COLO829 (cell line): Measurements from ENCODE around the gene ACTC1.

Experiments
- DNase-seq: peaks from one replicate; pipeline ENCODE4 v3.0.0; 2012; ENCODE audit warnings: low spot score

Gene ACTC1

DNA sequence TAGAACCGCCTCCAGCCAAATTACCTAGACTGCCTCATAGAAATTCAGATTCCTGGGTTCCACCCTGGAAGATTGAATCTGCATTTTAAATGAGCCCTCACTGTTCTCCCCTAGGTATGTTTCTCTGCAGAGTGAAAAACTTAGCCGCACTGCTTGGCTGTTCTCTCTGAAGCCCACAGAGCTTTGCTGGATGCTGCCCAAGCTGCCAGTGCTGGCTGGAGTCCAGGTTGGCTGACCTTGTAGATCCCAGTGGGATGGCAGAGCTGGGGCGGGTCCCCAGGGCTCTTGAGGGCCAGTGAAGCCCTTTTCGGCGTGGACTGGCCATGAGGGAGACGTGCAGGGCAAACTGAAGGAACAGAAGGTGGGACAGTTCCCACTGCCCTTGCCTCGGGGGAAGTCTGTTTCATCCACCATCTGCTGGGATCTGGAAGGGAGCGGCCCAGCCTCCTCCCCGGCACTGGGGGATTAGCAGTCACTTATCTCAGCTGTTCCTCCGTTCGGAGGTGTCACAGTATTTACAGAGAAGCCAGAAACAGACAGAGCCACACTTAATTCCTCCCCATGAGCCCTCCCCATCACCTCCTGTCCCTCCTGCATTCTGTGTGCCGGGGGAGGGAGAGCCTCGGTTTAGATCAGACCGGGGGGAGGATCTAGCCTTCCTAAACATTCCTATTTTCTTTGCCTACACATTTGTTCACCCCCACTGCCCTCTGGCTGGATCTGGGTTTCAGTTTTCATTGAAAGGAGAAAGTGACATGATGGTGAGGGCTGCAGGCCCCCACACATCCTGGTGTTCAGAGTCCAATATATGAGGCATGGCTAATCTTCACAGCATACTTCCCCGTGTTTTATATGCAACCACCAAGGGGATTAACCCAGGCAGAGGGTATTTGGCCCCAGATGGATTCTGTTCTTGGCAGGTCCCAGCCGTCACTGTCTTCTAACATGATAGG is 4.1 kb upstream of the ACTC1 start:
- DNase-seq, result no peak

DNA sequence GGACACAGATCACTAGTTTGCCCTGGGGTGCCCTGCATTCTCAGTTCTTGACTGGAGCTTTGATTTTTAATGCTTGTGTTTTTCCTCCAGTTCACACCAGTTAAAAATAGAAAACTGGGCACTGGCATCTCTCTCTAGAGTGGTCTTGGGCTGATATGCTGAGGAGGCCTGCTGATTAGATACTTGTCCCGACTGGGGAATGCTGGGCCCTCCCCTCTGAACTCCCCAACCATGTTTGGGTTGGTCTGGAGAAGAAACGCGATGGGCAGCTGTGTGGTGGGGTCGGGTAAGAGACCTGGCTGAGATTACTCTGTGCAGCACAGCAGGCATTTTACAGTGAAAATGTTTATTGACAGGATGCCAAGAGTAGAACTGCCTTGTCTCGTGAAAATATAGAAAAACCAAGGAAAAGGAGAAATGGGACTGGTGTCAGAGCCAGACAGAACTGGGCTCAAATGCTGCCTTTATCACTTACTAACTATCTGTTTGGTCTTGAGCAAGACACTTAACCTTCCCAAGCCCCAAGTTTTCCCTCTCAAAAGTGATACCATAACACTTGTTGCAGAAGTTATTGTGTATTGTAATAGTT is 1.6 kb upstream of the ACTC1 start:
- DNase-seq, result no peak

DNA sequence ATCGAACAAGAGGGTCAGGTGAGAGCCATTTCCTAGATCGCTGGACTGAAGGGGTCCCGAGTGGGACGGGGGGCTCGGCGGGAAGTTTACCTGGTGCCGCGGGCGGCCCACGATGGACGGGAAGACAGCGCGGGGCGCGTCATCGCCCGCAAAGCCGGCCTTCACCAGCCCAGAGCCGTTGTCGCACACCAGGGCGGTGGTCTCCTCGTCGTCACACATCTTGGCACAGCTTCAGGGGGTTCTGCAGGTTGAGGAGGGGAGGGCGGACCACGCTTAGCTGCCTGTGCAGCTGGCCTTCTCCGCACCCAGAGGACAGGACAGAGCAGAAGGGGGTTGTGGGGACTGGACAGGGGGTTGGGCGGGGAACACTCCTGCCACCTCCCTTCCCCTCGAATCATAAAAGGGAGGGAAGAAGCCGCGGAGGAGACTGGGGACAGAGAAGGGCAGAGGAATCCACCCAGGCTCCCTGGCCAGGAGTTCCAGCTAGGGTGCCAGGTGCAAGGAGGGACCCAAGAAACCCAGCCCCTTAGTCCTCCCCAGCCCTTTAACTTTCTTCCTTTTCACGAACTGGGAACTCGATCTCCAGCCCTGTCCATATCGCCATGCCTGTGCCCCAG is 651 bp downstream of the ACTC1 start:
- no peak for DNase-seq

DNA sequence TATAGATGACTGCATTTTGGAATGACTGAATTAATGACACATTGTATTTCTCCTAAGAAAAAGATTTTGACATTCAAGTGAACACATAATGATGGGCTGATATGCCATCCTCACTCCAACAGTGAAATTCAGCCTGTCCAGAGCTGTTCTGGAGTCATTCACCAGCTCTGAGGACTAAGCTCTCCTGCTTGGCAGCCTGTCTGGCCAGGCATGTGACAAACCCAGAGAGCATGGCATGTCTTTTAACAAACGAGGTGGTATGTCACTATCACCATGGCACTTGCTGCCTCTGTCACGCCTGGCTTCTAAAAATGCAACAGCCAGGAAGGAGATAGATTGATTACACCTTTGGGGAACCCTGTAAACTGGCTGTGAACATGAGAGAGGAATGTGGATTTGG is 1.4 kb downstream of the ACTC1 start:
- DNase-seq, result no peak

DNA sequence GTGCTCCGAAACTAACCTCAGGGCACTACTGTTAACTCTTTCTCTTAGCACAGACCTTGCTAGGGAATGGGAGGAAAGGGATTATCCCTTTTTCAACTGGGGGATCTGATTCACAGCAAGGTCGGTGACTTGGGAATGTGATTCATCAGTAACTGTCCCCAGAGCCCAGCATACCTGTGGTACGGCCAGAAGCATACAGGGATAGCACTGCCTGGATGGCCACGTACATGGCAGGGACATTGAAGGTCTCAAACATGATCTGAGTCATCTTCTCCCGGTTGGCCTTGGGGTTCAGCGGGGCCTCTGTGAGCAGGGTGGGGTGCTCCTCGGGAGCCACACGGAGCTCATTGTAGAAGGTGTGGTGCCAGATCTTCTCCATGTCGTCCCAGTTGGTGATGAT is 2.3 kb downstream of the ACTC1 start:
- DNase-seq, result no peak

DNA sequence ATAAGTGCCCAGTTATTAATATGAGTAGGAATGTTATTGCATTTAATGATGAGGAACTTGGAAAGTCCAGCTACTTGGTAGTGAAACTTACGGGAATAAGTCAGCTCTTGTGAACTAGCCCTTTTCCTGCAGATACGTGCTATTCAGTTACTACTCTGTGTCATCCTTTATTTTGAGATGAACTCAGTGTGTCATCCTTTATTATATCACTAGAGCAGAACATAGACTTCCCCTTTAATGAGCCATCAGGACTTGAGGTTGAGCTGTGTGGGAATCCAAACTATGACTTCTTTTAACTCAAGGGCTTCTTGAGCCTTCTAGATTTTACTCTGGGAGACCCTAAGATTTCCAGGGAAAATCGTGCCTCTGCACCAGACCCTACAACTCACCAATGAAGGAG is 3.6 kb downstream of the ACTC1 start:
- DNase-seq, result no peak

DNA sequence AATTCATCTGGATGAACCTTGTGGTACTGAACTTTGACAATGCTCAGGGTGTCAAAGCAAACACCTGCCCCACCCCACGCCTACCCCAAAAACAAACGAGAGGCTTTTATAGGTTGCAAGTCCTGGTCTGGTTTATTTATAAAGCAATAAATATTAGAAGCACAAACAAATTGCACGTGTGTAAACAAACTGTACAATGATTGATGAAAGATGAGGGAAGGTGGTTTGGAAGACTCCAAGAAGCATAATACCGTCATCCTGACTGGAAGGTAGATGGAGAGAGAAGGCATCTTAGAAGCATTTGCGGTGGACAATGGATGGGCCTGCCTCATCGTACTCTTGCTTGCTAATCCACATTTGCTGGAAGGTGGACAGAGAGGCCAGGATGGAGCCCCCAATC is 5.2 kb downstream of the ACTC1 start:
- no peak for DNase-seq

DNA sequence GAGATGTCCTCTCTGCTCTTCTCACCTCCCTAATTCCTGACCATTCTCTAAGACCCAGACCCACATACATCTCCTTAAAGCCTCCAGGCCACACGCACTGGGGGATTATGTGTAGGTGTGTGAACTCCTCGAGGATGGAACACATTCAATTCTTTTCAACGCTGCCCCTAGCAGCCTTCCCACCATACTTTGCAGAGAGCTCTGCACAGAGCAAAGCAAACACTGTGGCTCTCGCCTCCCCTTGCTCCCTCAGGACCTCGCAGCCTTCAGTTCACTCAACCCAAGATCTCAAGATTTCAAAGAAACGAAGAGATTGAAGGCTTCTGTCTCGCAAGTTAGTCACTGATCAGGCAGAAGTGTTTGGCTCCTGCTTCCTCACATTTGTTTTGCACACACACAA is 6.0 kb downstream of the ACTC1 start:
- no peak for DNase-seq

DNA sequence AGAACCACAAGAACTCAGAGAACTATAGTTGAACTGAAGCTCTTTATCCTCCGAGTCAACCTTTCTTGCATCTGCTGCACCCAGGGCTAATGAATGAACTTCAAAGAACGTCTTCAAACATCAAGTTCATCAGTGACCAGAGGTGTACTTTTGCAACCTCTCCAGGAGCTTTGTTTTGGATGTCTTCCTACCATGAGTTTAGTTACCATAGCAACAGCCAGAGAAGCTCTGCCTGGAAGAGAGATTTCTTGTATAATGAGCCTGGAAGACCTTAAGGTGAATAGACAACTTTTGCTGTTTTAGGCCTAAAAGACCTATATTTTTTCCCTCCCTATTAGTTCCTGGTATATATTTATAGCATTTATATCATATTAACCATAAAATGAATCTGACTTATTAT is 9.1 kb downstream of the ACTC1 start:
- no peak for DNase-seq

DNA sequence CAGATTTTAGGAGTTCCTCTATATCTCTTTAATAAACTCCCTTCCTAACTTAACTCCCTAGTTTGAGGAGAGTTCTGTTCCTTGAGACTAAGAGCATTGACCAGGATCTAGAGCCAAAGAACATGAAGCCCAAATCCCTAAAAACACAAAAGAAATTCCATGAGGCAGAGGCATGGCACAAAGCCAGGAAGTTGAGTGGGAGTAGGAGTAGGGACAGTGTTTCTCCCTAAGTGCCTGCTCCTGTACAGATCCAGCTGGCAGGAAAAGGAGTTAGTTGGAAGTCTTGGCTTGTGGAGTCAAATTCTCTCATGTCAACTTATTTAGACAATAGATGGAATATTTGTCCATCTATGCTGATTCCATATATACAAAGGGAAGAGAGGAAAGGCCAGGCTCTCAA is 11.4 kb downstream of the ACTC1 start:
- no peak for DNase-seq

DNA sequence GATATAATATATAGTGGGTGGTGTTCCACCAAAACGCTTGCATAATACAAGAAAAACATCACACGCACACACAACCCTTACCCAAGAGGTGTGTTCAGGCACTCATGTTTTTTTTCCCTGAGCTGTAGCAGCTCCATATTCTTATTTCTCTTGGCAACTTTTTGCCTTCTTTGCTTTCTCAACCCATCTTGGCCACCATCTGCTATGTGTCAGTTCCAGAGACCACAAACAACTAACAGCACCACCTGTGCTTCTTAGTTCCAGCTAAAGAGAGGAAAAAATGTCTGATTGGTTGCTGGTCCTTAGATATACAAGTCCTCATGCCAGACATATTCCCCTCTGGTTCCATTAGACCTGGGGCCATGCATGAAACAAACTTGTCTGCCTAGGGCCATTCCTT is 11.9 kb downstream of the ACTC1 start:
- no peak for DNase-seq

DNA sequence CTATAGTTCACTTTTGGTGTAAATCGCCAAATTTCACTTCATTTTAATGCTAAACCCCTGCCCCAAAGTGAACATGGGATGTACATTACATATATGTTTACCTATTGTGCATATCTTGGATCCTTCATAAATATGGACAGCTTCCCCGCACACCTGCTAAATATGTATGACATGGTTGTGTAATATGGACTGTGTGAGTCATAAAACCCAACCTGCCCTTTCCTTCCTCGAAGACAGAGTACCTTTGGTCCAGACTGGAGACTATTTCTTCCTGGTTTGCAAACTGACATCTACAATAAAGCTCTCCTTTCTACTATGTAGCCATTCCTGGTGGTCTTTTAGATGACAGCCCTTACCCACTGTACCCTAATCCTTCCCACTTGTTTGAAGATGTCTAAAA is 12.4 kb downstream of the ACTC1 start:
- DNase-seq, result no peak

DNA sequence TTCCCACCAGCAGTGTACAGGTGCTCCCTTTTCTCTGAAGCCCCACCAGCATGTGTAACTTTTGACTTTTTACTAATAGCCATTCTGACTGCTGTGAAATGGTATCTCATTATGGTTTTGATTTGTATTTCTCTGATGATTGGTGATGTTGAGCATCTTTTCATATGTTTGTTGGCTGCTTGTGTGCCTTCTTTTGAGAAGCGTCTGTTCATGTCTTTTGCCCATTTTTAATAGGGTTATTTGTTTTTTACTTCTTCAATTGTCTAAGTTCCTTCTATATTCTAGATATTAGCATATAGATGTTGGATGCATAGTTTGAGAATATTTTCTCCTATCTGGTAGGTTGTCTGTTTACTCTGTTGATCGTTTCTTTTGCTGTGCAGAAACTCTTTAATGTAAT is 14.6 kb downstream of the ACTC1 start:
- DNase-seq, result no peak

DNA sequence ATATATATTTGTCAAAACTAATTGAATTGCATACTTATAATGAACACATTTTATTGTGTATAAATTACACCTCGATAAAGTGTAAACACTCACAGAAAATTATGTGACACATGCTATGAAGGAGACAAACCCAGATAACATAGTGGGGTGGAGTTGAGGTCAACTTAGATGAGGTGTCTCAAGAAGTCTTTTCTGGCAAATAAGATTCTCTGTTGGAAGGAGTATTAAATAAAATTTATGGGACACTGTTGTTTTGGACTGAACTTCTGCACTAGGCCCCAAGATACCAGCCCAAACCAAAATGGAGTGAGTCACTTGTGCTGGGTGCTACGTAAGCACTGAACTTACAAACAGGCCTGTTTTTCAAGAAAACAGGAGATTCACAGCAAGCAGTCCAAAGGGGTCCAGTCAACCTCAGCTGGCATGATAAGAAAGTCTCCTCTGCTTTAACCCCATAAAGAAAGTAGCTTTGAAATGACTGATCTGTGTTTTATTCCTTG is 18.7 kb downstream of the ACTC1 start:
- no peak for DNase-seq

DNA sequence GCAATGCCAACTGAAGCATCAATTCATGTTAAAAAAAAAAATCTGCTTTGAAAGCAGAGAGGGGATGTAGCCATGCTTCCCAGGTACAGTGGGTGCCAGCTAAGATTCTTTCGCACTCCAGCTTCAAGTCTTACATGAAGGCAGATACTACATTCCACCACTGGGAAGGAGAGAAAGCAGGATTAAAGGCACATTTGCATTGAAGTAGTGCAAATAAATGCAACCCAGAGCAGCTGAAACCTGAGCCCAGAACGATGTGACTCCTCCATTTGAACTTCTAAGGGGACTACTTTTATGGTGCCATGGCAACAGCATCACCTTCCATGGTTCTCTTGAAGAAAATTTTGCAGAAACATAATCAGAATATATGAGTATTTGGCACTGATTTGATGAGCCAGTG is 21.4 kb downstream of the ACTC1 start:
- no peak for DNase-seq

DNA sequence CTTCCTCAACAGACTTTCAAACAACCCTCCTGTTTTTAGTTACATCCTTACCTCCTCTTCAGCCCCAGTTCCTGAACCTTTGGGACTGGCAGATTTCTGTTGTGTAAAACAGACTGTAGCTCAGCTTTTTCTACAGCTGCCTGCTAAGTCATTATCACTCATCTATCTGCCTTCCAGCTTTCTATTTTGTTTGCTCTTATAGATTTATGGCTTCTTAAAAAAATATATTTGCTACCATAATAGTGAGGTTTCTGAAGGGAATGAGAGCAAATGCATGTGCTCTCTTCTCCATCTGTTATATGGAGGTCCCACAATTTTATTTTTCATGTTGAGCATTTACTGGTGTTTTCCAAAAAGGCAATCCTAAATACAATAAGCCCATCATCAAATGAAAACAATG is 22.3 kb downstream of the ACTC1 start:
- no peak for DNase-seq

DNA sequence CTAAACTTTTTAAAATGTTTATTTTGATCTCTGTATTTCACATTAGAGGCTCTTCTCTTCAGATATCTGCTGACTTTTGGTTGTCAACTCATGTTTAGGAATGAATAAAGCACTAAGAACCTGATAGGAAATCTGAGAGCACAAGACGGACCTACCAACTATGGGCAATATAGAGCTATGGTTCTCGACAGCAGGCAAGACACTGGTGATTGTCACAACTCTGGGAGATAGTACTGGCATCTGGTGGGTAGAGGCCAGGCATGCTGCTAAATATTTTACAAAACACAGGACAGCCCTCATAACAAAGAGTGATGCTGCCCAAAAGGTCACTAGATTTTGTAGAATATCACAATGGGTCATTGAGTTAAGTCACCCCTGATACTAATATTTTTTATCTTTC is 23.0 kb downstream of the ACTC1 start:
- DNase-seq, result no peak

DNA sequence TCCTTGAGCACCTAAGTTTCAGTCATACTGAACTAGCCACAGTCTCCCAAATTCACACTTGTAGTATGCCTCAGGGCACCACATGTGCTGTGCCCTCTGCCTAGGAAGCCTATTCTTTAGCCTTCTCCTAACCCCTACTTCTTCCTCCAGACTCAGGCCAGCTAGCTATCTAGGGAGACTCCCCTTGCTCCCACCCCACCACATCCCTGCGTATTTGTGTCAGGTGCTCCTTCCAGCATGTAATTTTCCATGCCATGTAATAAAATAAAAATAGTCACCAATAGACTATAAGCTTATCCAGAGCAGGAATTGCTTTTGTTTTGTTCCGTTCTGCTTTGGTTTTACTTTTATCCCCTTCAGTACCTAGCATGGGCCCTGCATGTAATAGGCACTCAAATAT is 25.6 kb downstream of the ACTC1 start:
- no peak for DNase-seq

DNA sequence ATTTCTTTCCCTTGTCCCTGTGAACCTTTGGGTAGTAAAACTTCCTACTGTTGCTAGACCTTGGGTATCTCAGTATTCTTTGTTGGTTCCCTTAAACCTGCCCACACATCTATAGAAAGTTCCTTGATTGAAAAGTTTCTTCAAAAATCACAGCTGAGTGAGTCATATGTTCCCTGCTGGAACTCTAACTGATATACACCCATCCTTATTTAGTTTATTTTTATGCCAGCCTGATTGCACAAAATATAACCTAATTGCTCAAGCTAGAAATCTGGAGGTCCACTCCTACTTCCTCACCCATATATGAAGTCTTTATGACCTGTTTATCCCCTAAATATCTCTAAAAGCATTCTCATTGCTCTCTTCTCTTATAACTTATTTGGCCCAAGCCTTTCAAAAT is 26.8 kb downstream of the ACTC1 start:
- DNase-seq, result no peak

DNA sequence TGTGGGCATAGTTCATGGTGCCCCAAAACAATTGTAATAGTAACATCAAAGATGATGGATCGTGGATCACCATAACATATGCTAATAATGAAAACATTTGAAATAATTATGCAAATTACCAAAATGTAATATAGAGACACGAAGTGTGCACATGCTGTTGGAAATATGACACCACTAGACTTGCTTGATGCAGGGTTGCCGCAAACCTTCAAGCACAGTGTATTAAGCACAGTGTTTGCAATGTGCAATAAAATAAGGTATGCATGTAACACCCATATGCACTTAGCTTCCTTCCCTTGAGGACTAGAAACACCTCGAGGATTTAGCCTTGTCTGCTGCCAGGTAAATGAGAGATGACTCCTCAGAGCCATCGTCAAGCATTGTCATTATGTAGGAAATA is 29.6 kb downstream of the ACTC1 start:
- no peak for DNase-seq

DNA sequence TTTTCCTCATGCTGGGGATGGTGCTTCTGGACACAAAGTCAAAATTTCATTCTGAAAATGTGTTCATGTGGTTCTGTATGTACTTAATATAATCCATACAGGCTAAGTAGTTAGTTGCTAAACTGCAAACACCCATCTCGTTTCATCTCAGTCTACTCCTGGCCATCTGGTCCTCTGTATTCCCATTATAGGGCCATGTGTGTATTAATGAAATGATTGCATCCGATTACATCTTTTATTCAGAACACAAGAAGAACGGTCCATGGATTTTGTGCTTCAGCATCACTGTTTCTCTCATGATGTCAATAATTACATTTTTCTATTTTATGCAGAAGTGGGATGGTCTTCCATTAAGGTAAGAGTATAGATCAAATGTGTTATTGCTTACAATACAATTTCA is 34.4 kb downstream of the ACTC1 start:
- no peak for DNase-seq

DNA sequence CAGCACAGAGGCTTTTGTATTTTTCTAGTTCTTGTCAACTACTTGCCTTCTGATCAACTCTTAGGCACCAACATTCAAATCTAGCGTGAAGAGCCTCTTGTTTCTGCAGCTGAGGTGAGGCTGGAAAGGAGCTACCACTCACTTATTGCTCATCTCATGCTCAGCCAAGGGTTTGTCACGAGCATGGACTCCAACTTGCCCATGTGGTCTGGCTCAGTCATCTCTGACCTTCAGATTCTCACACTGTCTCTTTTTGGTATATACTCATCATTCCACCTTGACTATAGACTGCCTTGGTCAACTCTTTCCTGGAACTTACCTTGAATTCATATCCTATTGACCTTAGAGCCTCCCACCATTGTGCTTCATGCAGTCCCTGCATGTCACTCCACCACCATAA is 35.4 kb downstream of the ACTC1 start:
- DNase-seq, result no peak

DNA sequence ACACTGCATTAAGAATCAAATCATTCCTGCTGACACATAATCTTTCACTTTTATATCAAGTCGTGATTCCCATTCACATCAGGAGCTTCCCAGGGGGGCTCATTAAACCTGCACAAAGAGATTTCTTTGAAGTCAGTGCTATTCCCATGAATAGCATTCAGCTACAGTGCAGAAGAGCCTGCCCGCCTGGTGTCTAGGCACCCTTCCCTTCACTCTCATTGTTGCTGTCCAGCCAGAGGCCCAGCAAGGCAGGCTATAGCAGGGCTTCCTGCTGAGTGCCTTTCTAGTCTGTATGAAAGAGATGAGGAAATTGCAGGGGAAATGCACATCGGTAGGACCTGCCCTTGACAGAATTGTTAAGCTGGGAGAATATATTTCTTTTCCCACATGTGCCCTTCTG is 36.0 kb downstream of the ACTC1 start:
- DNase-seq, result no peak
